ENCODE results near the gene KIF3B.

The KIF3B gene

GRCh38 chr20:32300647-32301046, 23.2 kb downstream of the KIF3B start:
- Histone ChIP-seq H3K9ac (ENCODE audit: low read length) (no peak overlapping the region), H3K27me3 (ENCODE audit: control insufficient read depth in 1 of 2, insufficient read depth in 2 of 2, low read length in 2 of 2) (no peaks in the 10 kb centered on the region), H3K36me3 (ENCODE audit: insufficient read depth, low read length) (no peaks in the 10 kb centered on the region), H3K27ac (ENCODE audit: low read depth, low read length) (no peak overlapping the region), H3K4me1 (ENCODE audit: insufficient read depth, low read length) (peaks cover 4% of the 10 kb centered on the region), H3K9me3 (ENCODE audit: low read length) (no peaks in the 10 kb centered on the region), H3K4me3 (ENCODE audit: low read depth in 1 of 2, low read length in 2 of 2) (no peak overlapping the region)

- no peak overlapping the region for H3K9ac ChIP-seq (ENCODE audit: low read length)
Measured at GRCh38 chr20:32301719-32302506, 24.5 kb downstream of the KIF3B start.

GRCh38 chr20:32302507-32302872, 25.0 kb downstream of the KIF3B start:
- no peak overlapping the region for H3K27ac ChIP-seq (ENCODE audit: low read depth, low read length)
- no peak overlapping the region for H3K9ac ChIP-seq (ENCODE audit: low read length)
- no peaks in the 10 kb centered on the region for H3K9me3 ChIP-seq (ENCODE audit: low read length)
- H3K4me3 ChIP-seq (ENCODE audit: low read depth in 1 of 2, low read length in 2 of 2): no peak overlapping the region
- H3K4me1 ChIP-seq (ENCODE audit: insufficient read depth, low read length): peaks cover 4% of the 10 kb centered on the region
- no peaks in the 10 kb centered on the region for H3K36me3 ChIP-seq (ENCODE audit: insufficient read depth, low read length)
- no peaks in the 10 kb centered on the region for H3K27me3 ChIP-seq (ENCODE audit: control insufficient read depth in 1 of 2, insufficient read depth in 2 of 2, low read length in 2 of 2)

More at GRCh38 chr20:32301719-32302506, 24.5 kb downstream of the KIF3B start:
- Histone ChIP-seq H3K4me1 (ENCODE audit: insufficient read depth, low read length) (peaks cover 4% of the 10 kb centered on the region), H3K36me3 (ENCODE audit: insufficient read depth, low read length) (no peaks in the 10 kb centered on the region), H3K9me3 (ENCODE audit: low read length) (no peaks in the 10 kb centered on the region), H3K27me3 (ENCODE audit: control insufficient read depth in 1 of 2, insufficient read depth in 2 of 2, low read length in 2 of 2) (no peaks in the 10 kb centered on the region), H3K27ac (ENCODE audit: low read depth, low read length) (no peak overlapping the region), H3K4me3 (ENCODE audit: low read depth in 1 of 2, low read length in 2 of 2) (no peak overlapping the region)

GRCh38 chr20:32304131-32304746, 26.8 kb downstream of the KIF3B start:
- Histone ChIP-seq H3K27me3 (ENCODE audit: control insufficient read depth in 1 of 2, insufficient read depth in 2 of 2, low read length in 2 of 2) (no peaks in the 10 kb centered on the region), H3K4me3 (ENCODE audit: low read depth in 1 of 2, low read length in 2 of 2) (no peak overlapping the region), H3K9ac (ENCODE audit: low read length) (no peak overlapping the region), H3K9me3 (ENCODE audit: low read length) (no peaks in the 10 kb centered on the region), H3K27ac (ENCODE audit: low read depth, low read length) (no peak overlapping the region), H3K4me1 (ENCODE audit: insufficient read depth, low read length) (peaks cover 4% of the 10 kb centered on the region), H3K36me3 (ENCODE audit: insufficient read depth, low read length) (no peaks in the 10 kb centered on the region)

- Histone ChIP-seq H3K36me3 (ENCODE audit: insufficient read depth, low read length) (peaks cover 41% of the 10 kb centered on the region), H3K27ac (ENCODE audit: low read depth, low read length) (no peak overlapping the region), H3K4me1 (ENCODE audit: insufficient read depth, low read length) (no peaks in the 10 kb centered on the region), H3K9me3 (ENCODE audit: low read length) (no peaks in the 10 kb centered on the region), H3K4me3 (ENCODE audit: low read depth in 1 of 2, low read length in 2 of 2) (no peak overlapping the region), H3K9ac (ENCODE audit: low read length) (no peak overlapping the region), H3K27me3 (ENCODE audit: control insufficient read depth in 1 of 2, insufficient read depth in 2 of 2, low read length in 2 of 2) (no peaks in the 10 kb centered on the region)
Measured at GRCh38 chr20:32312718-32313424, 35.4 kb downstream of the KIF3B start.

- Histone ChIP-seq H3K4me3 (ENCODE audit: low read depth in 1 of 2, low read length in 2 of 2) (no peak overlapping the region), H3K9me3 (ENCODE audit: low read length) (no peaks in the 10 kb centered on the region), H3K36me3 (ENCODE audit: insufficient read depth, low read length) (peaks cover 38% of the 10 kb centered on the region), H3K4me1 (ENCODE audit: insufficient read depth, low read length) (no peaks in the 10 kb centered on the region), H3K27ac (ENCODE audit: low read depth, low read length) (no peak overlapping the region), H3K9ac (ENCODE audit: low read length) (no peak overlapping the region), H3K27me3 (ENCODE audit: control insufficient read depth in 1 of 2, insufficient read depth in 2 of 2, low read length in 2 of 2) (no peaks in the 10 kb centered on the region)
Measured at GRCh38 chr20:32314768-32315167, 37.3 kb downstream of the KIF3B start.

GRCh38 chr20:32315399-32315798, 37.9 kb downstream of the KIF3B start:
- H3K9me3 ChIP-seq (ENCODE audit: low read length): no peaks in the 10 kb centered on the region
- no peak overlapping the region for H3K4me3 ChIP-seq (ENCODE audit: low read depth in 1 of 2, low read length in 2 of 2)
- no peak overlapping the region for H3K9ac ChIP-seq (ENCODE audit: low read length)
- H3K4me1 ChIP-seq (ENCODE audit: insufficient read depth, low read length): no peaks in the 10 kb centered on the region
- H3K36me3 ChIP-seq (ENCODE audit: insufficient read depth, low read length): peaks cover 32% of the 10 kb centered on the region
- H3K27ac ChIP-seq (ENCODE audit: low read depth, low read length): no peak overlapping the region
- no peaks in the 10 kb centered on the region for H3K27me3 ChIP-seq (ENCODE audit: control insufficient read depth in 1 of 2, insufficient read depth in 2 of 2, low read length in 2 of 2)

- Histone ChIP-seq H3K36me3 (ENCODE audit: insufficient read depth, low read length) (peaks cover 28% of the 10 kb centered on the region), H3K27me3 (ENCODE audit: control insufficient read depth in 1 of 2, insufficient read depth in 2 of 2, low read length in 2 of 2) (no peaks in the 10 kb centered on the region), H3K9me3 (ENCODE audit: low read length) (no peaks in the 10 kb centered on the region), H3K9ac (ENCODE audit: low read length) (no peak overlapping the region), H3K4me3 (ENCODE audit: low read depth in 1 of 2, low read length in 2 of 2) (no peak overlapping the region), H3K27ac (ENCODE audit: low read depth, low read length) (no peak overlapping the region), H3K4me1 (ENCODE audit: insufficient read depth, low read length) (no peaks in the 10 kb centered on the region)
Measured at GRCh38 chr20:32315891-32316290, 38.4 kb downstream of the KIF3B start.

- Histone ChIP-seq H3K27me3 (ENCODE audit: control insufficient read depth in 1 of 2, insufficient read depth in 2 of 2, low read length in 2 of 2) (no peaks in the 10 kb centered on the region), H3K4me1 (ENCODE audit: insufficient read depth, low read length) (no peaks in the 10 kb centered on the region), H3K9ac (ENCODE audit: low read length) (no peak overlapping the region), H3K9me3 (ENCODE audit: low read length) (no peaks in the 10 kb centered on the region), H3K36me3 (ENCODE audit: insufficient read depth, low read length) (peaks cover 28% of the 10 kb centered on the region), H3K27ac (ENCODE audit: low read depth, low read length) (no peak overlapping the region), H3K4me3 (ENCODE audit: low read depth in 1 of 2, low read length in 2 of 2) (no peak overlapping the region)
Measured at GRCh38 chr20:32316667-32317066, 39.2 kb downstream of the KIF3B start.

- no peaks in the 10 kb centered on the region for H3K9me3 ChIP-seq (ENCODE audit: low read length)
- no peaks in the 10 kb centered on the region for H3K27me3 ChIP-seq (ENCODE audit: control insufficient read depth in 1 of 2, insufficient read depth in 2 of 2, low read length in 2 of 2)
- no peak overlapping the region for H3K4me3 ChIP-seq (ENCODE audit: low read depth in 1 of 2, low read length in 2 of 2)
- H3K4me1 ChIP-seq (ENCODE audit: insufficient read depth, low read length): no peaks in the 10 kb centered on the region
- H3K27ac ChIP-seq (ENCODE audit: low read depth, low read length): no peak overlapping the region
- H3K36me3 ChIP-seq (ENCODE audit: insufficient read depth, low read length): peaks cover 19% of the 10 kb centered on the region
- no peak overlapping the region for H3K9ac ChIP-seq (ENCODE audit: low read length)
Measured at GRCh38 chr20:32319100-32319499, 41.6 kb downstream of the KIF3B start.

- Histone ChIP-seq H3K4me1 (ENCODE audit: insufficient read depth, low read length) (no peaks in the 10 kb centered on the region), H3K36me3 (ENCODE audit: insufficient read depth, low read length) (peaks cover 15% of the 10 kb centered on the region), H3K9ac (ENCODE audit: low read length) (no peak overlapping the region), H3K27ac (ENCODE audit: low read depth, low read length) (no peak overlapping the region), H3K4me3 (ENCODE audit: low read depth in 1 of 2, low read length in 2 of 2) (no peak overlapping the region), H3K27me3 (ENCODE audit: control insufficient read depth in 1 of 2, insufficient read depth in 2 of 2, low read length in 2 of 2) (no peaks in the 10 kb centered on the region), H3K9me3 (ENCODE audit: low read length) (no peaks in the 10 kb centered on the region)
Measured at GRCh38 chr20:32320305-32320704, 42.9 kb downstream of the KIF3B start.
